Progenitor cell of endocrine pancreas (in vitro differentiated cells): Measurements from ENCODE around the gene TBCD. TPM values are rescaled to one million over a fixed set of nuclear protein-coding genes. Genes with fewer than 3 reads are reported as not detected.

ENCODE experiments used
- DNase-seq: peaks from one replicate; pipeline ENCODE4 v3.0.0; 2021; ENCODE audit warnings: low spot score; ENCODE audit not compliant: unreplicated experiment
- H3K27ac Mint-ChIP-seq: 2 replicates; pipeline ENCODE4 v1.8.0; 2021; ENCODE audit warnings: mild to moderate bottlenecking, moderate library complexity, mixed read lengths
- H3K27me3 Mint-ChIP-seq: 2 replicates; pipeline ENCODE4 v1.8.0; 2021; ENCODE audit warnings: mixed read lengths
- H3K36me3 Mint-ChIP-seq: 2 replicates; pipeline ENCODE4 v1.8.0; 2022; ENCODE audit warnings: mixed read lengths; ENCODE audit not compliant: insufficient read depth
- H3K4me1 Mint-ChIP-seq: 2 replicates; pipeline ENCODE4 v1.8.0; 2021; ENCODE audit warnings: low read depth, mixed read lengths
- H3K4me3 Mint-ChIP-seq: 2 replicates; pipeline ENCODE4 v1.8.0; 2021; ENCODE audit warnings: low read depth, mild to moderate bottlenecking, moderate library complexity, mixed read lengths
- H3K9me3 Mint-ChIP-seq: 2 replicates; pipeline ENCODE4 v1.8.0; 2021; ENCODE audit warnings: low read depth, mixed read lengths
- total RNA-seq: library from RNA; stranded (reverse); gene quantifications from 2 replicates; pipeline ENCODE4 v1.2.1, GENCODE V29; 2021
- TF ChIP-seq, protein P1 (sequence below): fragments of 200-600 bp; sonication (generic); IDR thresholded peaks from one replicate; pipeline ENCODE4 v1.5.0; 2021; ENCODE audit warnings: antibody characterized with exemption, mild to moderate bottlenecking; ENCODE audit not compliant: unreplicated experiment

TBCD gene
- total RNA-seq, 1 donor from 2014 or later = 95.6 TPM

DNA sequence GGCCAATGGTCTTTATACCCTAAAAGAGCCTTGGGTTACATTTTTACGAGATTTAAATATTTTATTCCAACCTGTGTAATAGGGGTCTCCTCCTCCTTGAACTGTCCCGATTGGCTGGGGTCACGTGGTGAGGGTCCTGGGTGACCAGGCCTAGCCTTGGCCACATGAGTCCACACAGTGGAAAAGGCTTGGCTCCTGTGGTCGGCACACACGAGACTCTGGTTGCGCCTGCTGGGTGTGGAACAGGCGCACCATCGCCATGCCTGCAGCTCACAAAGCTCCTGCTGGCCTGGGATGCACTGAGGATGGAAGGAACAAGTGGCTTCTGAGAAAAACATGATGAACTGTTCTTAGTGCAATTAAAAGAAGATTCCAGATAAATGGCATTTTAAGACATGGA is 191.9 kb downstream of the TBCD start:
- Mint-ChIP-seq H3K4me3 (no peak overlapping the region), H3K36me3 (peaks cover 54% of the 10 kb centered on the region), H3K27me3 (no peaks in the 10 kb centered on the region), H3K9me3 (peaks cover 40% of the 10 kb centered on the region), H3K4me1 (peaks cover 1% of the 10 kb centered on the region), H3K27ac (no peak overlapping the region)
- DNase-seq = no peak
- TF ChIP-seq, protein P1, sequence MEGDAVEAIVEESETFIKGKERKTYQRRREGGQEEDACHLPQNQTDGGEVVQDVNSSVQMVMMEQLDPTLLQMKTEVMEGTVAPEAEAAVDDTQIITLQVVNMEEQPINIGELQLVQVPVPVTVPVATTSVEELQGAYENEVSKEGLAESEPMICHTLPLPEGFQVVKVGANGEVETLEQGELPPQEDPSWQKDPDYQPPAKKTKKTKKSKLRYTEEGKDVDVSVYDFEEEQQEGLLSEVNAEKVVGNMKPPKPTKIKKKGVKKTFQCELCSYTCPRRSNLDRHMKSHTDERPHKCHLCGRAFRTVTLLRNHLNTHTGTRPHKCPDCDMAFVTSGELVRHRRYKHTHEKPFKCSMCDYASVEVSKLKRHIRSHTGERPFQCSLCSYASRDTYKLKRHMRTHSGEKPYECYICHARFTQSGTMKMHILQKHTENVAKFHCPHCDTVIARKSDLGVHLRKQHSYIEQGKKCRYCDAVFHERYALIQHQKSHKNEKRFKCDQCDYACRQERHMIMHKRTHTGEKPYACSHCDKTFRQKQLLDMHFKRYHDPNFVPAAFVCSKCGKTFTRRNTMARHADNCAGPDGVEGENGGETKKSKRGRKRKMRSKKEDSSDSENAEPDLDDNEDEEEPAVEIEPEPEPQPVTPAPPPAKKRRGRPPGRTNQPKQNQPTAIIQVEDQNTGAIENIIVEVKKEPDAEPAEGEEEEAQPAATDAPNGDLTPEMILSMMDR = no peak

DNA sequence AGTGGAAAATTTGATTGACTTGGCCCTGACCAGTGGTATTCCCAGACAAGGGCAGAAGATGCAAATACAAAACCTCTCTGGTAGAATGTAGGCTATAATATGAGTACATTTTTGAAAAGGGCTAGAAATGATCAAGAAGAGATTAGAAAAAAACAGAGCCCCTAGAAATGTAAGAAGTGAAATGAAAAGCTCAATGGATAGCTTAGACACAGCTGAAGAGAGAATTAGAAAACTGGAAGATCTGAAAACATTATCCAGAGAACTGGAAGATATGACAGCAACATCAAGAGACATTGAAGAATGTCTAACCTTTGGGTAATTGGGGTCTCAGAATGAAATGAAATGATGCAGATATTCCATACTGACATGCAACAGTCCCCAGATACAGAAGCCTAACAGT is 193.1 kb downstream of the TBCD start:
- Mint-ChIP-seq H3K36me3 (peaks cover 65% of the 10 kb centered on the region), H3K4me3 (no peak overlapping the region), H3K4me1 (no peaks in the 10 kb centered on the region), H3K27ac (no peak overlapping the region), H3K9me3 (peaks cover 51% of the 10 kb centered on the region), H3K27me3 (no peaks in the 10 kb centered on the region)
- TF ChIP-seq, protein P1 = no peak
- no peak for DNase-seq

DNA sequence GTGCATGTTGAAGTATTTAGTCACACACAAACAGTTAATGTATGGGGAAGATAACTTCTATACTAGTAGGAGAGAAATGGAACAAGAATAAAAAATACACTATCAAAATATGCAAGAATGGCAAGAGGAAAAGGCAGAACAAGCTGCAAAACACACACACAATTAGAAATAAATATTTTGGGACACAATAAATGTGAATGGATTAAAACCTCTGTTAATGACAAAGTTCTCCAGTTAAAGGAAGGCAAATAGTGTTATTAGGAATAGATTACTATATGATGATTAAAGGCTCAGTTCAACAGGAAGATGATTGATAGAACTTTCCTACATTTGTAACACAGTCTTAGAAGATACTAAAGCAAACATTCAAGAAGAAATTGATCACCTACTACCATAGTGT is 194.2 kb downstream of the TBCD start:
- no peak overlapping the region for H3K4me3 Mint-ChIP-seq
- peaks cover 58% of the 10 kb centered on the region for H3K9me3 Mint-ChIP-seq
- peaks cover 72% of the 10 kb centered on the region for H3K36me3 Mint-ChIP-seq
- no peaks in the 10 kb centered on the region for H3K27me3 Mint-ChIP-seq
- DNase-seq = no peak
- no peaks in the 10 kb centered on the region for H3K4me1 Mint-ChIP-seq
- TF ChIP-seq, protein P1 = no peak
- H3K27ac Mint-ChIP-seq = peak overlapping the region; percentile 8

DNA sequence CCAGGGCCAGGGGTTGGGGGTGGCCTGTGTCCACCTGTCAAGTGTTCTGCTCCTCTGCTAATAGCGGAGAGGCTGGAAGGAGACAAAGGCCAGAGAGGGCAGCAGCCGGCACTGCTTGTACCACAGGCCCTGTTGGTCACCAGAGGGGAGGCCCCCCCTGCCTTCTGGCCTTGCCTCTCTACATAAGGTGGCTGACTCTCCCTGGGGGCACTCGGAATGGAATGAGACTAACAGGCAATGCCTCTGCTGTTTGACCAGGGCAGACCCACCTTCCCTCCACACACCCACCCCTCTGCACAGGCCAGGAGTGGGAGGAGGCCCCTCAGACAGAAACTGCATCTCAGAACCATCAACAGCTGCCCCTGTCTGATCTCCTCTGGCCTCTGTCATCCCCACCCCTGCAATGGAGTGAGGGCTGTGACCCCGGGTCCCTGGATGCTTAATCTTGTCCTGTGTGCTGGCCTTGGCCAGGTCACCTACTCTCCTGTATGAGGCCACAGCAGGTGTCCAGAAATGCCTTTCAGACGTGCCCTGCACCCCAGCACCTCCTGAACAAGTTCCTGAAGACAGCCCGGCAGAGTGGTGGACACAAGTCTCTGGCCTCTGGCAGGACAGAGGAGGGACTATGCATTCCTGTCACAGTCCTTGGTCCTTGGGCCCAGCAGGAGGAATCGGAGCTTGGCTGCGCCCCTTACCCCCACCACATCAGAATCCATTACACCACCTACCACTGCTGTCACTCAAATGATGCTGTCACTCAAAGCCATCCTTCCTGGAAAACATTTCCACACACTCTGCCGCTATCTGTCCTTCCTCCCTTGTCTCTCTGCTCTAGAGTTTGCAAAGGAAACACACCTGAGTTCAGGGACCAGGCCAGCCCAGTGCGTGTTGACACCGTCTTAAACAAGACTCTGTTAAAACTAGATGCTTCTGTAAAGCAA is 195.5 kb downstream of the TBCD start:
- peak overlapping the region; percentile 74 for H3K27ac Mint-ChIP-seq
- H3K9me3 Mint-ChIP-seq = peaks cover 68% of the 10 kb centered on the region

DNA sequence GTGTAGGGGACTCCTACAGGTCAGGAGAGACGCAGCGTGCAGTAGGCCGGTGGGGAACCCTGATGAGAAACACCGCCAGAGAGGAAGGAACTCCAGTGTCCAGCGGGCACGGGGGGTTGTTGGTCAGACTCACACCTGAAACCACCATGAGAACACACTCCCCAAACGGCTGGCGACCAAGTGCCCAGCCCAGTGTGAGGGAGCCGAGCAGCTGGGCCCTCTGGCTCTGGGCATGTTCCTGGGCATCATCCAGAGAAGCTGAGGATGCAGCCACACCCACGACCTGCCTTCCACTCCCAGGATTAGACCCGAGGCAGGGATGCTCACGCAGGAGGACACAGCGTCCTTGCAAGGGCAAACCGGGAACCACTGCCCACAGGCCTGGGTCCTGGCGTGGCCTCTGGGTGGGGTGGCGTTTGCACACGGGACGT is 196.2 kb downstream of the TBCD start:
- TF ChIP-seq, protein P1 = no peak
- Mint-ChIP-seq H3K36me3 (peaks cover 82% of the 10 kb centered on the region), H3K27me3 (no peaks in the 10 kb centered on the region), H3K9me3 (peaks cover 76% of the 10 kb centered on the region), H3K4me1 (no peaks in the 10 kb centered on the region), H3K4me3 (no peak overlapping the region), H3K27ac (peak overlapping the region; percentile 74)
- no peak for DNase-seq

More for the DNA sequence above, 195.5 kb downstream of the TBCD start:
- no peak for DNase-seq
- H3K27me3 Mint-ChIP-seq = no peaks in the 10 kb centered on the region
- H3K4me3 Mint-ChIP-seq = no peak overlapping the region
- TF ChIP-seq, protein P1 = no peak
- no peaks in the 10 kb centered on the region for H3K4me1 Mint-ChIP-seq
- H3K36me3 Mint-ChIP-seq = peaks cover 81% of the 10 kb centered on the region
